ENCODE data around the gene ZNF532.

The ZNF532 gene, protein sequence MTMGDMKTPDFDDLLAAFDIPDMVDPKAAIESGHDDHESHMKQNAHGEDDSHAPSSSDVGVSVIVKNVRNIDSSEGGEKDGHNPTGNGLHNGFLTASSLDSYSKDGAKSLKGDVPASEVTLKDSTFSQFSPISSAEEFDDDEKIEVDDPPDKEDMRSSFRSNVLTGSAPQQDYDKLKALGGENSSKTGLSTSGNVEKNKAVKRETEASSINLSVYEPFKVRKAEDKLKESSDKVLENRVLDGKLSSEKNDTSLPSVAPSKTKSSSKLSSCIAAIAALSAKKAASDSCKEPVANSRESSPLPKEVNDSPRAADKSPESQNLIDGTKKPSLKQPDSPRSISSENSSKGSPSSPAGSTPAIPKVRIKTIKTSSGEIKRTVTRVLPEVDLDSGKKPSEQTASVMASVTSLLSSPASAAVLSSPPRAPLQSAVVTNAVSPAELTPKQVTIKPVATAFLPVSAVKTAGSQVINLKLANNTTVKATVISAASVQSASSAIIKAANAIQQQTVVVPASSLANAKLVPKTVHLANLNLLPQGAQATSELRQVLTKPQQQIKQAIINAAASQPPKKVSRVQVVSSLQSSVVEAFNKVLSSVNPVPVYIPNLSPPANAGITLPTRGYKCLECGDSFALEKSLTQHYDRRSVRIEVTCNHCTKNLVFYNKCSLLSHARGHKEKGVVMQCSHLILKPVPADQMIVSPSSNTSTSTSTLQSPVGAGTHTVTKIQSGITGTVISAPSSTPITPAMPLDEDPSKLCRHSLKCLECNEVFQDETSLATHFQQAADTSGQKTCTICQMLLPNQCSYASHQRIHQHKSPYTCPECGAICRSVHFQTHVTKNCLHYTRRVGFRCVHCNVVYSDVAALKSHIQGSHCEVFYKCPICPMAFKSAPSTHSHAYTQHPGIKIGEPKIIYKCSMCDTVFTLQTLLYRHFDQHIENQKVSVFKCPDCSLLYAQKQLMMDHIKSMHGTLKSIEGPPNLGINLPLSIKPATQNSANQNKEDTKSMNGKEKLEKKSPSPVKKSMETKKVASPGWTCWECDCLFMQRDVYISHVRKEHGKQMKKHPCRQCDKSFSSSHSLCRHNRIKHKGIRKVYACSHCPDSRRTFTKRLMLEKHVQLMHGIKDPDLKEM (N-terminal part only)

DNA sequence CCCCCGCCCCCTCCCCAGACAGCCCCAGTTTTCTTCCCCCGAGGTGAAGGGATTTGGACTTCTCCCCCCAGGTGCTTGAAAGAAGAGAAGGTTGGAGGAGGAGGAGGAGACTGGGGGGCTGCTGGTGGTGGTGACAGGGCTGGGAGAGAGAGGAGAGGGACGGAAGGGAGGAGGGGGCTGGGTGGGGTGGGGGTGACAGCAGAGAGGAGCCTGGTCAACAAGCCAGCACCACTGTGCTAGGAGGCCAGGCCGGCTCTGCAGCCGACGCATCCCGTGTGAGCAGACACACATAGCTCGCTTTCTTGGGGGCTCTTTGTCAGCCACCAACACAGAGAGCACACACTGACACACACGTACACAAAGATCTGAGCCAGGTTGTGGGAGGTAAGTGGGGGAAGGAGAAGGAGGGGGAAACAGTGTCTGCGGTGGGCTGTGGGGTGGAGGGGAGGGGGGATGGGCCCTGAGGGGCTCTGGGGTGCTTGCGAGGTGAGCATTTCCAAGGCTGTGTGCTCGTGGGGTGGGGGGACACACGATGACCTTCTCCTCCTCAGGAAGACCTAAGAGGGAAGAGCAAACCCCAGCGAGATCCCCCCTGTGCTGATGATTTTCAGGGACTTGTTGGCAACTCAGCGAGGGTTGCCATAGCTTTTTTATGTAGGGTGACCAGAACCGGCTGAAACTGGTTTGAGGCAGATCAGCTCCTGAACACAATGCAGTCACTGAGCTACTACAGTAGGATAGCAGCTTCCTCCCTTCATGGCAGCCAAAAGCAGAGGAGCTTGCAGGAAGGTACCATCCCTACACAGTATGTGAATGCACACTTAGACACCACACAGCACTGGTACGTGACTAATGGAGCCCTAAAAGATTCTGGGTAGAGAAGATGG lies at the start of gene ZNF532:
TSS of gene ZNF532 (plus strand) at position 732 of the 887 bp plus-strand sequence. CDS start 53,411 bp downstream, outside the sequence.
- H3K4me2 ChIP-seq (ENCODE audit: low read length): peak within 1 kb of the TSS; percentile 93
- peak within 1 kb of the TSS; percentile 77 for H3K4me3 ChIP-seq (ENCODE audit: low read length)
- no peaks in the 10 kb centered on the region for H3K9me3 ChIP-seq (ENCODE audit: insufficient read depth, low read length)
- 0 out of 2 replicates have a peak, but pooled peaks cover 3% of the 10 kb centered on the region for H4K20me1 ChIP-seq (ENCODE audit: insufficient read depth, low read length)
- TF ChIP-seq CTCF (IDR thresholded peaks at IDR 0.05; ENCODE audit: low read depth, low read length) (no peak), EZH2phosphoT487 (IDR thresholded peaks at IDR 0.05; ENCODE audit: low read depth) (no peak)
- H3K79me2 ChIP-seq (ENCODE audit: low read length): peaks cover 75% of the 10 kb centered on the region
- H2AFZ ChIP-seq (ENCODE audit: low read depth, low read length): peak within 1 kb of the TSS; percentile 7; the same call in 1 of the 2 replicates
- H3K4me1 ChIP-seq (ENCODE audit: low read length): peaks cover 41% of the 10 kb centered on the region
- H3K27me3 ChIP-seq (ENCODE audit: low read depth, low read length): no peaks in the 10 kb centered on the region
- peaks cover 47% of the 10 kb centered on the region for H3K36me3 ChIP-seq (replicated peaks; ENCODE audit: low read depth, low read length)
- peak within 1 kb of the TSS; percentile 62 for H3K27ac ChIP-seq (ENCODE audit: low read length)
- peak within 1 kb of the TSS; percentile 84 for H3K9ac ChIP-seq (ENCODE audit: low read length)

- Histone ChIP-seq H3K9me3 (ENCODE audit: insufficient read depth, low read length) (peaks cover 6% of the 10 kb centered on the region; the same call in 1 of the 2 replicates), H4K20me1 (ENCODE audit: insufficient read depth, low read length) (no peaks in the 10 kb centered on the region), H3K4me1 (ENCODE audit: low read length) (peaks cover 12% of the 10 kb centered on the region), H3K4me3 (ENCODE audit: low read length) (no peak overlapping the region), H2AFZ (ENCODE audit: low read depth, low read length) (no peak overlapping the region), H3K4me2 (ENCODE audit: low read length) (peak overlapping the region; percentile 1; the same call in 1 of the 2 replicates), H3K27me3 (ENCODE audit: low read depth, low read length) (no peaks in the 10 kb centered on the region), H3K79me2 (ENCODE audit: low read length) (no peaks in the 10 kb centered on the region), H3K9ac (ENCODE audit: low read length) (no peak overlapping the region), H3K36me3 (replicated peaks; ENCODE audit: low read depth, low read length) (peaks cover 9% of the 10 kb centered on the region), H3K27ac (ENCODE audit: low read length) (no peak overlapping the region)
- TF ChIP-seq CTCF (IDR thresholded peaks at IDR 0.05; ENCODE audit: low read depth, low read length) (no peak), EZH2phosphoT487 (IDR thresholded peaks at IDR 0.05; ENCODE audit: low read depth) (no peak)
Observed at GRCh38 chr18:58819051-58819450, 45.6 kb upstream of the ZNF532 start.

DNA sequence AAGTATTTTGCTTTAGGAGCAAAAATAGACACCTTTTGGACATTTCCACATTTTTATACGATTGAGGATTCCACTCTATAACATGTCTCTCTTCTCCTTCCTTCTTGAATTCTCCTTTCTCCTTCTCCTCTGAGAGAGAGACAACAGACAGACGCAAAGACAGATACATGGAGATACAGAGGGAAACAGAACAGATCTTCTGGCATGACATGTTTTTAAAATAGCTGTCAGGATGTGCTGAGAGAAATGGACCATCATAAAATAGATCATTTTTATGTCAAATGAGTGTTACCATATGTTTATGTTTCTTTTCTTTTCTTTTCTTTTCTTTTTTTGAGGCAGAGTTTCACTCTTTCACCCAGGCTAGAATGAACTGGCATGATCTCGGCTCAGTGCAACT lies 44.4 kb upstream of the ZNF532 start:
- Histone ChIP-seq H3K4me1 (ENCODE audit: low read length) (peaks cover 6% of the 10 kb centered on the region), H4K20me1 (ENCODE audit: insufficient read depth, low read length) (no peaks in the 10 kb centered on the region), H3K9ac (ENCODE audit: low read length) (no peak overlapping the region), H3K9me3 (ENCODE audit: insufficient read depth, low read length) (no peaks in the 10 kb centered on the region), H3K27me3 (ENCODE audit: low read depth, low read length) (no peaks in the 10 kb centered on the region), H3K27ac (ENCODE audit: low read length) (no peak overlapping the region), H3K36me3 (replicated peaks; ENCODE audit: low read depth, low read length) (peaks cover 2% of the 10 kb centered on the region), H3K4me3 (ENCODE audit: low read length) (no peak overlapping the region), H3K79me2 (ENCODE audit: low read length) (no peaks in the 10 kb centered on the region), H2AFZ (ENCODE audit: low read depth, low read length) (no peak overlapping the region), H3K4me2 (ENCODE audit: low read length) (no peak overlapping the region)
- TF ChIP-seq EZH2phosphoT487 (IDR thresholded peaks at IDR 0.05; ENCODE audit: low read depth) (no peak), CTCF (IDR thresholded peaks at IDR 0.05; ENCODE audit: low read depth, low read length) (no peak)

All from OCI-LY3 (cell line).